Measurements from ENCODE around the gene LTBR. TPM values are rescaled to one million over a fixed set of nuclear protein-coding genes. Genes with fewer than 3 reads are reported as not detected.

Gene LTBR
- 108 and 135 TPM in 2 replicates for total RNA-seq

GRCh38 chr12:6383572-6384498, at the start of gene LTBR:
Gene LTBR (plus strand): TSS chr12:6384162. CDS start chr12:6384359, 197 bp downstream.

GRCh38 chr12:6341417-6342139, 42.4 kb upstream of the LTBR start, which contains the start of gene TNFRSF1A:
Gene TNFRSF1A (minus strand): TSS chr12:6342076. CDS start chr12:6341814, 262 bp downstream.

GRCh38 chr12:6375269-6376078, 8.5 kb upstream of the LTBR start, which contains the start of gene SCNN1A:
Gene SCNN1A (minus strand): TSS chr12:6375563. CDS start chr12:6374783, 780 bp downstream.

Small RNAs within 50 kb of the gene (small RNA-seq; reads per million reads assigned to genes)
- gene RN7SL391P, result not detected

Other genes starting within 250 kb of the LTBR start
- gene CD9, start 183.8 kb upstream of the LTBR start, total RNA-seq, result 824 and 1,145 TPM in 2 replicates
- under 0.01 TPM in 1 of 2 replicates, not detected in the other for gene PLEKHG6, start 73.5 kb upstream of the LTBR start, total RNA-seq
- gene TNFRSF1A, start 42.1 kb upstream of the LTBR start, total RNA-seq, result 123 and 161 TPM in 2 replicates
- 0.10 and 0.65 TPM in 2 replicates for gene SCNN1A, start 8.6 kb upstream of the LTBR start, total RNA-seq
- not detected in 2 replicates for gene CD27, start 60.8 kb downstream of the LTBR start, total RNA-seq
- 8.2 and 9.3 TPM in 2 replicates for gene TAPBPL, start 67.9 kb downstream of the LTBR start, total RNA-seq
- 4.6 and 4.8 TPM in 2 replicates for gene VAMP1, start 86.5 kb downstream of the LTBR start, total RNA-seq
- gene MRPL51, start 109.1 kb downstream of the LTBR start, total RNA-seq, result 80.0 and 92.2 TPM in 2 replicates
- 38.2 and 48.4 TPM in 2 replicates for gene NCAPD2, start 109.9 kb downstream of the LTBR start, total RNA-seq
- gene GAPDH, start 150.4 kb downstream of the LTBR start, total RNA-seq, result 6,940 and 9,259 TPM in 2 replicates
- 9.7 and 12.7 TPM in 2 replicates for gene IFFO1, start 171.9 kb downstream of the LTBR start, total RNA-seq
- 35.3 and 40.0 TPM in 2 replicates for gene NOP2, start 184.1 kb downstream of the LTBR start, total RNA-seq
- 225 and 228 TPM in 2 replicates for gene CHD4, start 223.2 kb downstream of the LTBR start, total RNA-seq